Parathyroid adenoma (tissue), 2 donors: ENCODE measurements around the gene RNPEPL1.

Source experiments
- H2AFZ ChIP-seq: fragments of 300-600 bp; sonication (generic); one replicate; pipeline ENCODE4 v1.7.0; 2017; ENCODE audit warnings: antibody characterized with exemption, mild to moderate bottlenecking
- H3K27ac ChIP-seq: fragments of 300-600 bp; sonication (generic); one replicate; pipeline ENCODE4 v1.7.0; 2017
- H3K27me3 ChIP-seq: fragments of 300-600 bp; sonication (generic); one replicate; pipeline ENCODE4 v1.7.0; 2017; ENCODE audit warnings: low read length; ENCODE audit not compliant: control insufficient read depth, insufficient read depth
- H3K36me3 ChIP-seq: fragments of 300-600 bp; sonication (generic); one replicate; pipeline ENCODE4 v1.7.0; 2017; ENCODE audit warnings: low read length; ENCODE audit not compliant: control insufficient read depth, insufficient read depth
- H3K4me1 ChIP-seq: fragments of 300-600 bp; sonication (generic); one replicate; pipeline ENCODE4 v1.7.0; 2017; ENCODE audit warnings: control low read depth
- H3K4me2 ChIP-seq: fragments of 300-600 bp; sonication (generic); one replicate; pipeline ENCODE4 v1.7.0; 2017; ENCODE audit warnings: low read length
- H3K4me3 ChIP-seq: fragments of 300-600 bp; sonication (generic); one replicate; pipeline ENCODE4 v1.7.0; 2017; ENCODE audit warnings: low read depth, low read length
- H3K79me2 ChIP-seq: fragments of 300-600 bp; sonication (generic); one replicate; pipeline ENCODE4 v1.7.0; 2017; ENCODE audit warnings: control low read depth
- H3K9ac ChIP-seq: fragments of 300-600 bp; sonication (generic); one replicate; pipeline ENCODE4 v1.7.0; 2017; ENCODE audit warnings: mild to moderate bottlenecking
- H3K9me3 ChIP-seq: fragments of 300-600 bp; sonication (generic); one replicate; pipeline ENCODE4 v1.7.0; 2017; ENCODE audit warnings: low read length; ENCODE audit not compliant: control insufficient read depth
- TF ChIP-seq, protein P1 (sequence below): fragments of 300-600 bp; sonication (generic); IDR thresholded peaks from one replicate; pipeline ENCODE4 v1.7.0; 2017; ENCODE audit warnings: antibody characterized with exemption, mild to moderate bottlenecking
- donor health status: primary hyperparathyroidism.

Gene RNPEPL1

DNA sequence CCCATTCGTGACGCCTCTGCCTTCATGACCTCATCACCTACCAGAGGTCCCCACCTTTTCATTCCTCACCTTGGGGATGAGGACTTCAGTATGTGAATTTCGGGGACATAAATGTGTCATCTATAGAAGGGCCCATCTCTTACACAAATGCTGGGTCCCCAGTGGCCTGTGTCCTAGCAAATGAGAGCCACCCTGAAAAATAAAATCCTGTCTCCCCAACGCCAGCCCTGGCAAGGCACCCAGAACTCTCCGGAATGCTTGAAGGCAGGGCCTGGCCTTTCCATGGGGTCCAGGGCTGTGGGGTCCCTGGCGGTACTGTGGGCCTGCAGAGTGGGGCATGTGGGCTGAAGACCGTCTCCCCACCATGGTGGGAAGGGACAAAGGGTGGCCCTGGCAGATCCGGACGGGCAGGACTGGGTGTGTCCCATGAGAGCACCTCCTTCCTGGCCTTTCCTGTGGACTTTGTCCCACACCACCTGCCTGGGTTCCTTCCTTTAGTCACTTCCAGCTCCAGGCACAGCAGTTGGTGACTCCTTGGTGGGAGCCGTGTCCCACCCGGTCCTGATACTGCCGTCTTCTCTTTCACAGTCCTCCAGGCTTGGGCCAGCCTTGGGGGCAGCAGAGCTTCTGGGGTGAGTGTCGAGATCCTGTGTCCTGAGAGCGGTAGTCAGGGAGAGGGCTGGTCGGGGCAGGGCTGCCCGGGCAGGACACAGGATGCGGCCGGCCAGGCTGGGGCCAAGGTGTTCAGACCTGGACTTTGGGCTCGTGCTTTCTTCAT, 36.8 kb downstream of the RNPEPL1 start:
- peaks cover 9% of the 10 kb centered on the region for H3K4me1 ChIP-seq
- H2AFZ ChIP-seq: peak overlapping the region; percentile 69
- no peak overlapping the region for H3K9ac ChIP-seq
- H3K27me3 ChIP-seq: no peaks in the 10 kb centered on the region
- no peaks in the 10 kb centered on the region for H3K36me3 ChIP-seq
- no peaks in the 10 kb centered on the region for H3K9me3 ChIP-seq
- no peak overlapping the region for H3K27ac ChIP-seq
- no peak overlapping the region for H3K4me3 ChIP-seq
- no peak overlapping the region for H3K4me2 ChIP-seq
- H3K79me2 ChIP-seq: no peaks in the 10 kb centered on the region
- TF ChIP-seq, protein P1, sequence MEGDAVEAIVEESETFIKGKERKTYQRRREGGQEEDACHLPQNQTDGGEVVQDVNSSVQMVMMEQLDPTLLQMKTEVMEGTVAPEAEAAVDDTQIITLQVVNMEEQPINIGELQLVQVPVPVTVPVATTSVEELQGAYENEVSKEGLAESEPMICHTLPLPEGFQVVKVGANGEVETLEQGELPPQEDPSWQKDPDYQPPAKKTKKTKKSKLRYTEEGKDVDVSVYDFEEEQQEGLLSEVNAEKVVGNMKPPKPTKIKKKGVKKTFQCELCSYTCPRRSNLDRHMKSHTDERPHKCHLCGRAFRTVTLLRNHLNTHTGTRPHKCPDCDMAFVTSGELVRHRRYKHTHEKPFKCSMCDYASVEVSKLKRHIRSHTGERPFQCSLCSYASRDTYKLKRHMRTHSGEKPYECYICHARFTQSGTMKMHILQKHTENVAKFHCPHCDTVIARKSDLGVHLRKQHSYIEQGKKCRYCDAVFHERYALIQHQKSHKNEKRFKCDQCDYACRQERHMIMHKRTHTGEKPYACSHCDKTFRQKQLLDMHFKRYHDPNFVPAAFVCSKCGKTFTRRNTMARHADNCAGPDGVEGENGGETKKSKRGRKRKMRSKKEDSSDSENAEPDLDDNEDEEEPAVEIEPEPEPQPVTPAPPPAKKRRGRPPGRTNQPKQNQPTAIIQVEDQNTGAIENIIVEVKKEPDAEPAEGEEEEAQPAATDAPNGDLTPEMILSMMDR: no peak

DNA sequence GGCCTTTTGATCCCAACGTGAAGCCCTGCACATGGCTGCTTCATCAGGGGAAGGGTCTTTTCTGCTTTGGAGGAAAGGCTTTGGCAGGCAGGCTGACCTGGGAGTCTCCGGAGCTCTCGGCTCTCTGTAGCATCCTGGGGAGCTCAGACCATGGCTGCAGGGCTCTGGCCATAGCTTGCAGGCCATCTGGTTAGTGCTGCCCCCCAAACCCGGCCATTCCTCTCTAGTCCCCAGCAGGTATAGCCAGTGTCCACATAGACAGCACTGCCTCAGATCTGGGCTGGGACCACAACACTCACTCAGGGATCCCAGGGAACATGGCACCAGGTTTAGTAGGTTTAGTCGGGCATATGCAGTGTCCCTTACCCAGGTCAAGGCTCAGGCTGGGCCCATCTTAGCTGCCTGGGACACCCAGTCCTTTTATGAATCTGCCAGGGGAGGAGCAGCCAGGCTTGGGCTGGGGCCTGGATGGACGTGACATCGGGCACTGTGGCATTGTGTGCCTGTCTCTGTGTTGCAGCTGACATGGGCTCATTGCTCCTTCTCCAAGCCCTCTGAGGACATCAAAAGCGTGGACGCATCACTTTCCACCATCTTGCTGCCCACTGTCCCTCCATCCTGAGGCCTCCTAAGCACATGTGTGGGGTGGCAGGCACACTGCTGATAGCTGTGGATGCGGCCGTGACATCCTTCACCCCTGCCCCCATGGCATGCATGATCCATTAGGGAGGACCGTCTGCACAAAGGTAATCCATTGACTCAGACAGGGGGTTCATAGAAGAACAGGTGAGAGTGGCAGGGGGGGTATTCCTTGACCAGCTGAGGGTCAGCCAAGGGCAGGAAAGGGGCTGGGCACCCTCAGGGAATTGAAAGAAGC, 37.8 kb downstream of the RNPEPL1 start:
- Histone ChIP-seq H3K4me2 (no peak overlapping the region), H3K27ac (no peak overlapping the region), H3K4me1 (peaks cover 9% of the 10 kb centered on the region), H3K9ac (no peak overlapping the region), H3K36me3 (no peaks in the 10 kb centered on the region), H3K79me2 (no peaks in the 10 kb centered on the region), H3K9me3 (no peaks in the 10 kb centered on the region), H2AFZ (no peak overlapping the region), H3K27me3 (no peaks in the 10 kb centered on the region), H3K4me3 (no peak overlapping the region)
- TF ChIP-seq, protein P1: no peak

DNA sequence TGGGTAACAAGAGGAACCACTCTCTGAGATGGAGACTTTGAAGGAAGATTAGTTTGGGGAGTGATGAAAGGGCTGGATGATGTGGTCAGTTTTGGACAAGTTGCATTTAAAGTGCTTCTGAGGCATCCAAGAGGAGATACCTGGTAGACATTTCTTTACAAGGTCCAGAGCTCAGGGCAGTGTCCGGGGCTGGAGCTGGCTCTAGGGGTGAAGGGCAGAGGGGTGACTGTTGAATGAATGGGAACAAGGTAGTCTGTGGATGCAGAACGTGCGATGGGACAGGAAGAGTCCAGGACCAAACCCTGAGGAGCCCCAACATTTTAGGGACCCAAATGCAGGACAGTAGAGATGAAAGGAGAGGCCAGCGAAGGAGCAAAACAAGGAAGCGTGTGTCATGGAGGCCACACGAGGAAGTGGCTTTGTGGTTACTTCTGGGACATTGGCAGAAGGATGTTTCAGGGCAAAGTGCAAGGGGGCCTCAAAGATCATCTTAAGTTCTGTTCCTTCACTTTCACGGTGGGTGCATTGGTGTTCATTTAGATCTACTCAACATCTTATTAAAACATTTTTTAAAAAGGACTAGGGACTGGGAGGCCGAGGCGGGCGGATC, 43.4 kb downstream of the RNPEPL1 start:
- H2AFZ ChIP-seq: no peak overlapping the region
- H3K27ac ChIP-seq: no peak overlapping the region
- TF ChIP-seq, protein P1: no peak
- no peak overlapping the region for H3K4me3 ChIP-seq
- no peaks in the 10 kb centered on the region for H3K79me2 ChIP-seq
- H3K4me2 ChIP-seq: no peak overlapping the region
- H3K36me3 ChIP-seq: no peaks in the 10 kb centered on the region
- no peaks in the 10 kb centered on the region for H3K9me3 ChIP-seq
- no peak overlapping the region for H3K9ac ChIP-seq
- no peaks in the 10 kb centered on the region for H3K27me3 ChIP-seq
- H3K4me1 ChIP-seq: no peaks in the 10 kb centered on the region

GRCh38 chr2:240613781-240614180, 45.5 kb downstream of the RNPEPL1 start:
- H3K36me3 ChIP-seq: no peaks in the 10 kb centered on the region

More at GRCh38 chr2:240613781-240614180, 45.5 kb downstream of the RNPEPL1 start:
- no peaks in the 10 kb centered on the region for H3K79me2 ChIP-seq
- no peak overlapping the region for H2AFZ ChIP-seq
- no peak overlapping the region for H3K9ac ChIP-seq
- peaks cover 2% of the 10 kb centered on the region for H3K9me3 ChIP-seq
- no peaks in the 10 kb centered on the region for H3K4me1 ChIP-seq
- no peak overlapping the region for H3K4me3 ChIP-seq
- H3K27ac ChIP-seq: no peak overlapping the region
- TF ChIP-seq, protein P1: no peak
- no peak overlapping the region for H3K4me2 ChIP-seq
- no peaks in the 10 kb centered on the region for H3K27me3 ChIP-seq
